Left lobe of liver (tissue), 2 donors: ENCODE measurements around the gene GNG7. TPM values are rescaled to one million over a fixed set of nuclear protein-coding genes. Genes with fewer than 3 reads are reported as not detected.
A peak's percentile ranks its signal among the peaks of the same experiment; 100 is the strongest.
"Not testable (repeated sequence)": the region's sequence is repeated elsewhere in the genome, so short reads cannot be mapped to it uniquely, and the experiment has no call there.

ENCODE experiments used
- ATAC-seq: fragments of 200-7000 bp; cut with Tn5 transposase; one replicate; pipeline ENCODE4 v1.9.1; 2020; ENCODE audit warnings: mild to moderate bottlenecking, moderate library complexity
- DNase-seq: peaks from one replicate; pipeline ENCODE4 v3.0.0-alpha.2; 2020; ENCODE audit warnings: low spot score
- total RNA-seq: library from RNA; stranded (reverse); gene quantifications from one replicate; pipeline ENCODE4 v1.2.1, GENCODE V29; 2021
- donor health status: DM: no; HTN: no; CAD: no; lungs with moderate emphysema.
- donor health status: DM: no; HTN: yes; CAD: no.

The GNG7 gene
- total RNA-seq, 1 donor from 2014 or later = 4.0 TPM

DNA sequence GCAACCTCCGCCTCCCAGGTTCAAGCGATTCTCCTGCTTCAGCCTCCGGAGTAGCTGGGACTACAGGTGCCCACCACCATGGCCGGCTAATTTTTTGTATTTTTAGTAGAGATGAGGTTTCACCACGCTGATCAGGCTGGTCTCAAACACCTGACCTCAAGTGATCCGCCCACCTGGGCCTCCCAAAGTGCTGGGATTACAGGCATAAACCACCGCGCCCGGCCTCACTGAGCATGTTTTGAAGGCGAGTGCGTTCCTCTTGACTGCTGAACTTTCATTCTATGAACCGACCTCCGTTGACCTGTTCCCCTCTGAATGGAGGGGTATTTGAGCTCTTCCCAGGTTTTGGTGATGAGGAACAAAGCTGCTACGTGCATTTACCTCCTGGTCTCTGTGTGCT, 209.0 kb downstream of the GNG7 start:
- DNase-seq, ATAC-seq: not testable (repeated sequence)

DNA sequence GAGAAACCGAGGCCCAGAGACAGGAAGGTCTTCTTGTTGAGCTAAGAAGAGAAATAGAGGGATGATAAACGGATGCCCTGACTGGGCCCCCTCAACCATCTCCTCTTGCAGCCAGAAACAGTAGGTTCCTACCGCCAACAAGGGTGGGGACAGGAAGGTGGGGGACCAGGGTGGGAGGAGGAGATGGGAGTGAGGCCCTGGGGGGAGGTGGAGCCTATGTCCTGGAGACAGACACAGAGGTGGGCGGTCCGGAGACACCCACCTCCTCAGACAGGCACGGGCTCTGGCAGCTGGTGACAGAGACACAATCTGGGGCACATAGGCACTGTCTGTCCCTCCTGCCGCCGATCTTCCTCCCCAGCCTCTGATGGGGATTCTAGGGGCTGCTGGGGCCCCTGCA, 209.6 kb downstream of the GNG7 start:
- DNase-seq (no peak), ATAC-seq (no peak)

DNA sequence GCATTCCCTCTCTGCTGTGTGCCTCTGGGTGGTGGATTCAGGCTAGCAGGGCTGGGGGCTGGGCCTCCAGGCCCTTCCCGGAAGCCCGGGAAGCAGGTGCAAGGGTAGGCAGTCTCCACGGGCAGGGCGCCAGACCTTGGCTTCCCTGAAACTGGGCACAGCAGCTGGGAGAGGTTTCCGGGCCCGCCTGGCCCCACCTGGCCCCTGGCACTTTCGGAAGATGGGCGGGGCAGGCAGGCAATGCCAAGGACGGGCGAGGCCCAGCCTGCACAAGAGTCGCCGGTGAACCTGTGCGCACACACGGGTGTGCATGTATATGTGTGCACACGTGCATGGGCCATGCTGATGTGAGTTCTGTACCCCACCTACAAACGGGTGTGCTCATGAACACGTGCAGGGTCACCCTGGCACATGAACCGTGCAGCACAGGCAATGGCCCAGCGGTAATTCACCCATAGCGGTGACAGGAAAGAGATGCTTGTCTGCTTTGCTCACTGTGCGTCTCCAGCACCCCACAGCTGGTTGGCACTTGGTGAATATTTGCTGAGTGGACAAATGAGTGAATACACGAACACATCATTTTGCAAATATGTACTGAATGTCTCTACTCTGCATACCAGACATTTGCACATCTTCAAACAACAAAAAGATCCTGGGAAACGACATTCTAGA, 211.2 kb downstream of the GNG7 start:
- peak; percentile 8 for ATAC-seq

DNA sequence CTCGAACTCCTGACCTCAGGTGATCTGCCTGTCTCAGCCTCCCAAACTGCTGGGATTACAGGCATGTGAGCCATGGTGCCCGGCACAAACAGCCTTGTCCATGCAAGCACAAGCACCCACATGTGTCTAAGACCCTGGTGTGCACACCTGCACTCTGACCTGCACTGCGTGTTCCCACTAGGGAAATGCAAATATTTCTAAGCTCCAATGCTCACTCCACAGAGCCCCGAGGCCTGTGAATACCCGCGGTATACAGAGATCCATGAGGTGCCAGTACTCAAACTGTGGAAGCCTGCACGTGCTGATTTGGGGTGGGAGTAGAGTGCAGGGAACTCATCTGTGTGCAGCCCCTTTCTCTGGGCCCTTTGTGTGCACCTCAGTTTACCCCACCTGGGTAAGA, 211.8 kb downstream of the GNG7 start:
- no peak for DNase-seq
- ATAC-seq = no peak

More for the DNA sequence above, 211.2 kb downstream of the GNG7 start:
- DNase-seq = peak; percentile 77

DNA sequence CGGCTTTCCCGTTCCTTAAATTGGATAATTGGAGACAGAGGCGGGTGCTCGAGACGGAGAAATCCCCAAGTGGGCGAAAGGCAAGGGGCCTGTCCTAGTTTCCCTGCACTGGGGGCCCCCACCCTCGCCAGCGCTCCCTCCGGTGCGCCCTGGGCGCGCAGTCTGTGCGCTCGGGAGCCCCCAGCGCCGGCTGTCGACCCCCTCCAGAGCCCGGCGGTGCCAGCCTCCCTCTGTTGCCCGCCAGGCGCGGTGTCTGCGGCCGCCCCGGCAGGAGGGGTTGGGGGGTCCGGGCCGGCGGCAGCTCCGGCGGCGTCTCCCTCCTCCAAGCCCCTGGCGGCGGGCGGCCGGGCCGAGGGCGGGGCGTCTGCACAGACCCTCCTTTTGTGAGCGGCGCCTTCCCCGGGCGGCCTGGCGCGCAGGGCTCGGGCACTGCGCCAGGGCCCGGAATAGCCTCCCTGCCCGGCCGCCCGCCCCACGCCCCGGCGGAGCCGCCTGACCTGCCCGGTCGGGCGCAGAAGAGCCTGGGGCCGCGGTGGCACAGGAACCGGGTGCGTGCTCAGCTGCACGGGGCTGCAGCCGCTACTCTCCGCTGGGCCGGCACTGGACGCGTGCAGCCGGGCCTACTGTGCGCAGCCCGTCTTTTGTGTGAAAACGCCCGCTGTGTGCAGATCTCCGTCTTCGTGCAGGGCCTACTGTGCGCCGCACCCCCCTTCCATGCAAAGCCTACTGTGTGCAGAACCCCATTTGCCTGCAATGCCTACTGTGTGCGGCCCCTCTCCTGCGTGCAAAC, 213.4 kb downstream of the GNG7 start:
- DNase-seq = peak; percentile 80
- ATAC-seq = peak; percentile 85

DNA sequence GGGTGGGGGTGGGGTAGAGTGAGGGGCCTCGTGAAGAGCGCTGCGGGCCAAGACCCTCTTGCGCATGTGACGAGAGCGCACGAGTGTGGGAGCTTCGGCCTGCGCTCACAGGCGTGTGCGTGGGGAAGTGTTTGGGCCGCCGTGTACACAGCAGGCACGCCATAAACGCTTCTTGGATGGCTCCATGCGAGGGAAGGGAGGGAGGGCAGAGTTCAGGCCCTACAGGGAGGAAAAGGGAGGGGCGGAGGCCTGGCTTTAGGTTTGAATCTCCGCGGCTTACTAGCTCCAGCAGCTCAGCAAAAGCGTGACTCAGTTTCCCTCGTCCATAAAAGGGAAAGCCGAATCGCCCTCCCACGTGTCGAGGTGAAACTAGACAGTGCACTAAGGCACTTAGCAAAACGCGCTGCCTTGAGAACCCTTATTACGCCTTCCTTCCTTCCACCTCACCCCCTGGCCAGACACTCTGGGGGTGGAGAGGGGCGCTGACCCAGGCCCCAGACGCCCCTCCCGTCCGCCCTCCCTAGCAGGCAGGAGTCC, 214.0 kb downstream of the GNG7 start:
- ATAC-seq = peak; percentile 68
- peak; percentile 57 for DNase-seq

DNA sequence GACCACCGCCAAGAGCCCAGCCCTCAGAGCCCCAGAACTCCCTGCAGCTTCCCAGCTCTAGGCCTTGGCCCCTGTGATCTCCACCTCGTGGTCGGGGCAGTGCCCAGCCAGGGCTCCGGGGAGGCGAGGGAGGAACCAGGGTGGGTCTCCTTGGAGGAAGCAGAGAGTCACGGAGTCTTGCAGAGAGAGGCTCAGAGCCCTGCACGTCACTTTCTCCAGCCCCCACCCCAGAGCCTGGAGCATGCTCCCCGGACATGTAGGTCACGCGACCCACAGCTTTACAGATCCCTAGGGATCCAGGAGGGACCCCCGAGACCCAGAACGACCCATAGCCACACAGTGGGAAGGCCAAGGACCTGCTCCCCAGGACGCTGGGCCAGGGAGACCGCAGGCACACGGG, 214.7 kb downstream of the GNG7 start:
- DNase-seq = no peak
- no peak for ATAC-seq

DNA sequence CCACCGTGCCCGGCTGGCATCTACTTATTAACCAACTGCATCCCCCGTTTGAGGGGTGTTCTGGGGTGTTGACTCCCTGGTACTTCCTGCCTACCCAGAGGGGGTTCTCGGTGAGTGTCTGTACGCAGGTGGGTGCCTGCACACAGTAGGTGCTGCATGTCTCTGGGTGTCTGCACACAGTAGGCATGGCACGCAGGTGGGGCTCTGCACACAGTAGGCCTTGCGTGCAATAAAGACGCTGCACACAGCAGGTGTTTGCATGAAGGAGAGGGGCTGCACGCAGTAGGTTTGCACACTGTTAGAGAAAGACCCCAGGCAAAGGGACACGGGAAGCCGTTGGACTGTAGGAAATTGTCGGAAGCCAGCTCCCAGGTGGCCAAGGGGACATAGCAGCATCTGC, 215.4 kb downstream of the GNG7 start:
- DNase-seq = no peak
- no peak for ATAC-seq

DNA sequence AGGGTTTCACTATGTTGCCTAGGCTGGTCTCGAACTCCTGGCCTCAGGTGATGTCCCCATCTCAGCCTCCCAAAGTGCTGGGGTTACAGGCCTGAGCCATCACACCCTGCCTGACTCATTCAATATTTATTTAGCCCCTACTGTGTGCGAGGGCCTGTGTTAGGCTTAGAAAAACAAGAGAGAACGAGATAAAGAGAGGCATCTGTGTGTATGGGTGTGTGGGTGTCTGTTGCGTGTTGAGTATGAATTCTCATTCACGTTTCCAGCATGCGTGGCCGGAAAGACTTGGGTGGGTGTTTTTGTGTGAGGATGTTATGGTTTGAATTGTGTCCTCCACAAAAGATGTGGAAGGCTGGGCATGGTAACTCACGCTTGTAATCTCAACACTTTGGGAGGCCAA, 217.1 kb downstream of the GNG7 start:
- no peak for ATAC-seq
- no peak for DNase-seq

DNA sequence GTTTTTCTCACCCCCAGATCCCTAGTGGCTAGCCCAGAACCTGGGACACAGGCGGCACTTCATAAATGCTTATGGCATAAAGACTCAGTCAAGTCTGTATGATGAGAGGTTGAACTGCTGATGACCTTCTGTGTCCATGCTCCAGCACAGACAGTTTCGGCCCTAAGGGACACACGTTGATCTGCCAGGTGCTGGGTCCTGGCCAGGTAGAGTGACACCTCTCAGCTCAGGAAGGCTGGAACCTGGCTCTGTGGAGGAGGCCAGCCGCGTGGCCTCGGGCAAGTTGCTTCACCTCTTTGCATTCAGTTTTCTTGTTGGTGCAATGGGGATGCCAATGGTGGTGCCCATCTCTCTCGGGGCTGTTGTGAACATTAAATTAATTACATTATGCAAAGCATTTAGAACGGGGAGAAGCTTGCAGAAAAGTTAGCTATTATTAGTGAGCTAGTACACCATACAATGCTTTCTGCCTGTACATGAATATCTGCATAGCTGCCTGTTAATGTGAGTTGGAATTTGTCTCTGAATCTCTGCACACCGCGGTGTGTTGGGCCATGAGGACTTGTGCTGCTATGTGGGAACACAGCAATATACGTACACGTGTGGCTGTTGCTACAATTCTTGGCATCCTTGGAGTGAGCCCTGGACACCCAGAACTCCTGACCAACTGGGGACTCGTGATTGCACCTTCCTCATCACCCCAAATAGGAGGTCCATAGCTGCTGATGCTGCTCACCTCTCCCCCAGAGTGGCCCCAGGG, 218.1 kb downstream of the GNG7 start:
- ATAC-seq = peak; percentile 75
- peak; percentile 88 for DNase-seq

DNA sequence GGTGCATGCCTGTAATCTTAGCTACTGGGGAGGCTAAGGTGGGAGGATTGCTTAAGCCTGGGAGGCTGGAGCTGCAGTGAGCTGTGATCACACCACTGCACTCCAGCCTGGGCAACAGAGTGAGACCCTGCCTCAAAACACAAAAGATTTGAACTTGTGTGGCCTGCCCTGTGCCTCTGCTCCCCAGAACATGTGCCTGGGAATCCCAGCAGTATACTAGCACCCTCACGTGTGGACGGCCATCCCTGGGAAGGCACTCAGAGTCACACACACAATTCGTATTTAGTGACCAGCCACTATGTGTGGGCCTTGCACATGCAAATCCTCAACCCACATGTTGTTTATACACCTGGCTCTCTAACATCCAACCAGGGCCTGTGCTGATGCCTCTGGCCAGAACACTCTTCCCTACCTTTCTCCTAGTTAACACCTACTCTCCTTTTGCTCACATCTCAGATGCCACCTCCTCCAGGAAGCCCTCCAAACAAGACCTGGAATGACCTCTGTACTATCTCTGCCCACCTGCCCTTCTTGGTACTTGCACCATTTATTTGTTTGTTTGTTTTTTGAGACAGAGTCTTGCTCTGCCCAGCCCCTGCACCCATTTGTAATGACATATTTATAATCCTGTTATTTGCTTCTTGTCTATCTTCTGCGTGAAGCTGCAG, 218.9 kb downstream of the GNG7 start:
- DNase-seq = no peak
- ATAC-seq = no peak

DNA sequence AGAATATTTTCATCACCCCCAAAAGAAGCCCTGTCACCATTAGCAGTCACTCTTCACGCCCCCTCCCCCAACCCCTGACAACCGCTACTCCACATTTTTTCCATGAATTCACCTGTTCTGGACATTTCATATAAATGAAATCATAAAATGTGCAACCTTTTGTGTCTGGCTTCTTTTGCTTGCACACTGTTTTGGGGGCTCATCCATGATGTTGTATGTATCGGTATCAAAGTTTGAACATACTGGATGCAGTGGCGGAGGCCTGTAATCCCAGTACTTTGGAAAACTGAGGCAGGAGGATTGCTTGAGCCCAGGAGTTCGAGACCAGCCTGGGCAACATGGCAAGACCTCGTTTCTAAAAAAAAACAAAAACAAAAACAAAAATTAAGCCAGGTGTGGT, 219.4 kb downstream of the GNG7 start:
- DNase-seq (no peak), ATAC-seq (no peak)

DNA sequence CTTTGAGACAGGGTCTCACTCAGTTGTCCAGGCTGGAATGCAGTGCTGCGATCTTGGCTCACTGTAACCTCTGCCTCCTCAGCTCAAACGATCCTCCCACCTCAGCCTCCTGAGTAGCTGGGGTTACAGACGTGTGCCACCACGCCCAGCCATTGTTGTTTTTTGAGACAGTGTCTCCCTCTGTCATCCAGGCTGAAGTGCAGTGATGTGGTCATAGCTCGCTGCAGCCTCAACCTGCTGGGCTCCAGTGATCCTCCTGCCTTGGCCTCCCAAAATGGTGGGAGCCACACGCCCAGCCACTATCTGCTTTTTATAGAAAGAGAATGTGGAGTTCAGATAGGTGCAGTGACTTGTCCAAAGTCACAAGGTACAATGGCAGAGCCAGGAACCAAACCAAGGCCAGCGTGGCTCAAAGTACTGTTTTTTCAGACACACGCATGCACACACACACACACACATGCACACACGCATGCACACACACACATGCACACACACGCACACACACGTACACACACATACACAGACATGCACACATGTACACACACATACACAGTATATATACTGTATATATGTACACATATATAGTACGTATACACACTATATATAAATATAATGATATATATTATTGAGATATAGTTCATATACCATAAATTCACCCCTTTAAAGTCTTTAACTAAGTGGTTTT, 220.0 kb downstream of the GNG7 start:
- no peak for ATAC-seq
- DNase-seq = no peak

DNA sequence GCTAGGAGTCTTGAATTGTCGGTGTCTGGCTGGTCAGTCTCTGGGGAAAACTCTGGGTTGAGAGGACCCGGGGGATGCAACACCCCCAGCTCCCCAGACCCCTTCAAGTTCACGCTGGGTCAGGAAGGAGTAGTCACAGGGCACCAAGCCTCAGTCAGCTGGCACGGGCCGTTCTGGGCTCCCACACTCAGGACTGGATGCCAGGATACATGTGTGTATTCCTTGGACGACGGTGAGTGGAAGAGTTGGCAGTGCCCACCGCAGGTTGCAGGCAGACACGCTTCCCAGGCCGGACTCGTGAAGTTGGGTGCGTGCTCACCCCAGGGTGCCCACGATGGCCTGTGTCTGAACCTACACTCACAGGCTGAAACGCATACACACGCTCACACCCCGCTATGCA, 221.0 kb downstream of the GNG7 start:
- DNase-seq (no peak), ATAC-seq (no peak)

DNA sequence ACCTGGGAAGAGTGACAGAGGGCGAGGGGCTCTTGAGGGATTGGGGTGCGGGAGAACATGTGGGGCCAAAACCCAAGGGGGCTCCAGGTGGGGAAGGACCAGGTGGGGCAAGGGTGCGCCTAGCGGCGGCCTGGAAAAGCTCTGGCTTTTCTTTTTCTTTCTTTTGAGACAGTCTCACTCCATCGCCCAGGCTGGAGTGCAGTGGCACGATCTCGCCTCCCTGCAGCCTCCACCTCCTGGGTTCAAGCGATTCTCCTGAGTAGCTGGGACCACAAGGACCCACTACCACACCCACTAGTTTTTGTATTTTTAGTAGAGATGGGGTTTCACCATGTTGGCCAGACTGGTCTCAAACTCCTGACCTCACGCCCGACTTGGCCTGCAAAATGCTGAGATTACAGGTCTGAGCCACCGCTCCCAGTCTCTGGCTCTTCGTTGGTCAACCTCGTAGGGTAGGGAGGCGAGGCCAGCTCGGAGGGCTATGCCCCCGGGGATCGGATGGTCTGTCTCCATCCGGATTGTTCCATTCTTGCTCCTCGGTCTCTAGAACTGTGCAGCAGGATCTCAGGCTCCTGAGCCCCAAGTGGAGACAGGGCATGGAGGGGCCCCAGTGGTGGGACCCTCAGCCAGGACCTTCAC, 222.8 kb downstream of the GNG7 start:
- no peak for DNase-seq
- ATAC-seq = no peak

DNA sequence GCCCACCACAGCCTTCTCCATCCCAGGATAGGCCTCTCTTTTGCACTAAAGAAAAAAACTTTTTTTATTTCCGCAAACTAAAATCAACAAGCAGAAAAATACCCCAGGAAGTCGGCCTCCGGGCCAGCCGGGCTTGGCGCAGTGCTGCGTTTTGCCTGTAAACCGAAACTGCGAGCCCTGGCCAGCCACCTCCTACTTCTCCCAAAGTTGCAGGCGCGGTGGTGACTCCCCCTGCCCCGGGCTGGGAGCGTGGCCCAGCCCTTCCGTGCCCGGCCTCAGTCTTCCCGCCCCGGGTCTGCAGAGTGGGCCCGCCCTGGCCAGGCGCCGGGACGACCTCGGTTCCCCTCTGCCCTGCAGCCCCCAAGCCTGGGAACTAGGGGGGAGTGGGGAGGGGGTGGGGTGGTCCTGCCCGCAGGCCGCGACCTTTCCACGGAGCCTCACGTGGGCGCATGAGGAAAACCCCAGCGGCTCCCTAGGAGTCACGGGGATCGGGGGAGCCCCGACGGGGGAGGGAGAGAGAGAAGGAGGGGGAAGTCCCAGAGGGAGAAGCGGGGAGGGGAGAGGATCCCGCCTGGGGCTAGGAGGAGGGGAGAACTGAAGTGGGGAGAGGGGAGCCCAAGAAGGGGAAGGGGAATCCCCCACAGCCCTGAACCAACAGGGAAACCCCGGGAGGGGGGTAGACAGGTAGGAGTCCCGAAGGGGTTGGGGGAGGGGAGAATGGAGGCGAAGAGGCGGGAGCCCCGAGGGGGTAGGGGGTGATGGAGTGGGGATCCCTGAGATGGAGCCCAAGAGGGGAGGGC, 223.5 kb downstream of the GNG7 start:
- ATAC-seq (peak; percentile 41), DNase-seq (peak; percentile 82)

DNA sequence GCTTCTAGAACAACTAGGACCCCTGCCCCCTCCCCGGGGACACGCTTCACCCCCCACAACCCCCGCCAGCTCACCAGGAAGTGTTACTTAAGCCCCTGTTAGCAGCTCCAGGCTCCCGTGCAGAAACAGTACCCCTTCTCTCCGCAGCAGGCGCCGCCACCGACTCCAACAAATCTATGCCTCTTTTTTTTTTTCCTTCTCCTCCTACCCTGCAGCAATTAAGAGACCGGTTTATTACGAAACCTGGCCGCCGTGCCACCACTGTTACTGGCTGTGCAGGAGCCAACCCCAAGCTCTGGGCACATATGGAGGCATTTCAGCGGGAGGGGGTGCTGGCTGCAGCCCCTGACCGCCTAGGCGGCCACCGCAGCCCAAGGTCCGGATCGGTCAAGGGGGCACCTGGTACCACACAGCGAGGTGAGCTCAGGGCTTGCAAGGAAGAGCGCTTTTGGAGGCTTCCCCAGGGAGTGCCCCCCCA, 224.2 kb downstream of the GNG7 start:
- peak; percentile 21 for ATAC-seq
- peak; percentile 80 for DNase-seq

DNA sequence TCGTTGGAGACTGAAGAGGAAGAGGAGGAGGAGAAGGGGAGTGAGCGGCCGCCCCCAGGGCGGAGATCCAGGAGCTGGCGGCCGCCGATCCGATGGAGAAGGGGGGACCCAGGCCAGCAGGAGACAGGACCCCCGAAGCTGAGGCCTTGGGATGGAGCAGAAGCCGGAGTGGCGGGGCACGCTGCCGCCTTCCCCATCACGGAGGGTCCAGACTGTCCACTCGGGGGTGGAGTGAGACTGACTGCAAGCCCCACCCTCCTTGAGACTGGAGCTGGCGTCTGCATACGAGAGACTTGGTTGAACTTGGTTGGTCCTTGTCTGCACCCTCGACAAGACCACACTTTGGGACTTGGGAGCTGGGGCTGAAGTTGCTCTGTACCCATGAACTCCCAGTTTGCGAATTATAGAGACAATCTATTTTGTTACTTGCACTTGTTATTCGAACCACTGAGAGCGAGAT, 224.7 kb downstream of the GNG7 start:
- DNase-seq (peak; percentile 63), ATAC-seq (peak; percentile 3)
